CD4-positive, alpha-beta T cell treated with Interleukin-4 for 4 hours (primary cell): Measurements from ENCODE around the gene LYZL2.
"Not testable (repeated sequence)": the region's sequence is repeated elsewhere in the genome, so short reads cannot be mapped to it uniquely, and the experiment has no call there.

Experiments
- DNase-seq: peaks from one replicate; pipeline ENCODE4 v3.0.0-alpha.2; 2020

The LYZL2 gene

GRCh38 chr10:30637881-30638467 lies 8.4 kb upstream of the LYZL2 start:
- DNase-seq = no peak

- no peak for DNase-seq
These were observed 1.6 kb upstream of the LYZL2 start for GRCh38 chr10:30631188-30631587.

- DNase-seq = no peak
These were observed 1.0 kb upstream of the LYZL2 start for GRCh38 chr10:30630571-30630970.

- DNase-seq = not testable (repeated sequence)
These were observed 977 bp downstream of the LYZL2 start for GRCh38 chr10:30628576-30628975.

- DNase-seq = not testable (repeated sequence)
These were observed 2.7 kb downstream of the LYZL2 start for GRCh38 chr10:30626837-30627236.

GRCh38 chr10:30626196-30626595 lies 3.4 kb downstream of the LYZL2 start:
- DNase-seq = not testable (repeated sequence)

- no peak for DNase-seq
These were observed 4.5 kb downstream of the LYZL2 start for GRCh38 chr10:30625080-30625479.

- no peak for DNase-seq
These were observed 9.6 kb downstream of the LYZL2 start for GRCh38 chr10:30619966-30620365.

GRCh38 chr10:30617070-30617469 lies 12.5 kb downstream of the LYZL2 start:
- DNase-seq = no peak

GRCh38 chr10:30611041-30611440 lies 18.5 kb downstream of the LYZL2 start:
- DNase-seq = not testable (repeated sequence)

- no peak for DNase-seq
These were observed 21.7 kb downstream of the LYZL2 start for GRCh38 chr10:30607814-30608213.

GRCh38 chr10:30606313-30606712 lies 23.2 kb downstream of the LYZL2 start:
- DNase-seq = no peak

GRCh38 chr10:30605341-30606121 lies 24.0 kb downstream of the LYZL2 start:
- not testable (repeated sequence) for DNase-seq

GRCh38 chr10:30603589-30603988 lies 26.0 kb downstream of the LYZL2 start:
- DNase-seq = no peak

- no peak for DNase-seq
These were observed 26.8 kb downstream of the LYZL2 start for GRCh38 chr10:30602747-30603146.

- DNase-seq = no peak
These were observed 29.5 kb downstream of the LYZL2 start for GRCh38 chr10:30600005-30600404.

- no peak for DNase-seq
These were observed 31.3 kb downstream of the LYZL2 start for GRCh38 chr10:30598105-30598776.

- not testable (repeated sequence) for DNase-seq
These were observed 32.1 kb downstream of the LYZL2 start for GRCh38 chr10:30597433-30597824.

GRCh38 chr10:30596493-30597432 lies 32.8 kb downstream of the LYZL2 start:
- DNase-seq = not testable (repeated sequence)

- no peak for DNase-seq
These were observed 33.5 kb downstream of the LYZL2 start for GRCh38 chr10:30596013-30596412.

GRCh38 chr10:30594077-30594476 lies 35.5 kb downstream of the LYZL2 start:
- no peak for DNase-seq

- not testable (repeated sequence) for DNase-seq
These were observed 36.8 kb downstream of the LYZL2 start for GRCh38 chr10:30592770-30593169.

GRCh38 chr10:30591249-30591670 lies 38.3 kb downstream of the LYZL2 start:
- peak; percentile 69 for DNase-seq
